H1 (cell line): ENCODE measurements around the gene CACNA1A. TPM values are rescaled to one million over a fixed set of nuclear protein-coding genes. Genes with fewer than 3 reads are reported as not detected.
A peak's percentile ranks its signal among the peaks of the same experiment; 100 is the strongest.

ENCODE experiments used
- CTCF ChIA-PET: fragments of 300-600 bp; sonication (Branson Sonifier 250); formaldehyde crosslinking; loops from one replicate; lab custom pipeline; 2021; ENCODE audit not compliant: partially characterized antibody; lab: Charles Lee
- POLR2A ChIA-PET: fragments of 300-600 bp; sonication (Branson Sonifier 250); formaldehyde crosslinking; loops from one replicate; lab custom pipeline; 2021; ENCODE audit warnings: inconsistent platforms; ENCODE audit not compliant: partially characterized antibody; lab: Charles Lee
- DNase-seq, 2 experiments: peaks; one replicate each; pipeline versions ENCODE4 v3.0.0 to v3.0.0-alpha.2; 2010 to 2022; ENCODE audit warnings: low spot score in 2 of 2, low read depth in 1 of 2, mixed read lengths in 1 of 2
- FAIRE-seq: peaks from 2 replicates; lab custom pipeline; 2011; peaks lifted over from hg19 to GRCh38; lab: Jason Lieb, UNC
- H2AFZ ChIP-seq: 2 replicates; pipeline ENCODE4 v1.8.1; 2012; ENCODE audit warnings: low read length, inconsistent platforms
- H2AK5ac ChIP-seq: 2 replicates; pipeline ENCODE4 v1.6.1; 2013; ENCODE audit warnings: low read depth, low read length
- H2BK120ac ChIP-seq: replicated peaks from 2 replicates; pipeline ENCODE3; 2013; ENCODE audit warnings: low read depth, low read length, inconsistent platforms
- H2BK12ac ChIP-seq: 2 replicates; pipeline ENCODE4 v1.6.1; 2013; ENCODE audit warnings: low read depth, low read length
- H2BK15ac ChIP-seq: 2 replicates; pipeline ENCODE4 v1.6.1; 2013; ENCODE audit warnings: low read length
- H2BK20ac ChIP-seq: 2 replicates; pipeline ENCODE4 v1.6.1; 2013; ENCODE audit warnings: low read length
- H2BK5ac ChIP-seq: 2 replicates; pipeline ENCODE4 v1.6.1; 2013; ENCODE audit warnings: low read depth, low read length
- H3K14ac ChIP-seq: 2 replicates; pipeline ENCODE4 v1.6.1; 2013; ENCODE audit warnings: inconsistent platforms; ENCODE audit not compliant: insufficient read length
- H3K18ac ChIP-seq: 2 replicates; pipeline ENCODE4 v1.6.1; 2013; ENCODE audit warnings: low read length; ENCODE audit errors: extremely low read depth
- H3K23ac ChIP-seq: 2 replicates; pipeline ENCODE4 v1.6.1; 2013; ENCODE audit warnings: inconsistent platforms; ENCODE audit not compliant: insufficient read length
- H3K23me2 ChIP-seq: 2 replicates; pipeline ENCODE4 v1.6.1; 2013; ENCODE audit warnings: low read depth, low read length
- H3K27ac ChIP-seq: 2 replicates; pipeline ENCODE4 v1.6.1; 2011; ENCODE audit warnings: low read depth, low read length, inconsistent platforms
- H3K27me3 ChIP-seq, 4 experiments: replicated peaks in 1 of 4; 1 replicate in 1 of 4; 2 replicates in 3 of 4; pipeline versions ENCODE4 v1.6.1 to v1.8.1; 2011 to 2013; ENCODE audit warnings: low read length in 3 of 4, mild to moderate bottlenecking in 3 of 4, inconsistent platforms in 2 of 4, mixed read lengths in 2 of 4, moderate library complexity in 1 of 4; ENCODE audit not compliant: control insufficient read depth in 3 of 4, insufficient read depth in 3 of 4; ENCODE audit errors: extremely low read depth in 1 of 4
- H3K36me3 ChIP-seq, 4 experiments: 2 replicates each; pipeline versions ENCODE4 v1.6.1 to v1.8.1; 2011 to 2013; ENCODE audit warnings: mild to moderate bottlenecking in 4 of 4, low read length in 3 of 4, moderate library complexity in 2 of 4, control low read depth in 1 of 4, inconsistent platforms in 1 of 4; ENCODE audit not compliant: insufficient read depth in 4 of 4, control insufficient read depth in 2 of 4
- H3K4ac ChIP-seq: replicated peaks from 2 replicates; pipeline ENCODE3; 2013; ENCODE audit warnings: low read length, low read depth, mixed read lengths, inconsistent platforms; ENCODE audit not compliant: insufficient read length
- H3K4me1 ChIP-seq, 4 experiments: replicated peaks in 1 of 4; 1 replicate in 1 of 4; 2 replicates in 3 of 4; pipeline versions ENCODE4 v1.6.1 to v1.8.1; 2011 to 2013; ENCODE audit warnings: low read length in 3 of 4, inconsistent platforms in 2 of 4, mixed read lengths in 1 of 4; ENCODE audit not compliant: insufficient read depth in 4 of 4, control insufficient read depth in 3 of 4
- H3K4me2 ChIP-seq, 2 experiments: 2 replicates each; pipeline versions ENCODE4 v1.6.1 to v1.8.1; 2011 to 2013; ENCODE audit warnings: low read depth in 2 of 2, low read length in 2 of 2, control low read depth in 1 of 2, inconsistent platforms in 1 of 2, mild to moderate bottlenecking in 1 of 2; ENCODE audit not compliant: insufficient read depth in 1 of 2
- H3K4me3 ChIP-seq, 4 experiments: fragments of 200-600, 300-600 bp in 1 of 4; sonication (generic), shearing (Covaris generic), sonication (Bioruptor Twin) in 1 of 4; 2 replicates each; pipeline versions ENCODE4 v1.5.1 to v1.8.1; 2011 to 2016; ENCODE audit warnings: low read length in 4 of 4, low read depth in 3 of 4, control low read depth in 2 of 4, inconsistent platforms in 2 of 4, mild to moderate bottlenecking in 2 of 4, mixed read lengths in 1 of 4, moderate library complexity in 1 of 4; ENCODE audit not compliant: insufficient read depth in 2 of 4; ENCODE audit errors: extremely low read depth in 1 of 4
- H3K56ac ChIP-seq: replicated peaks from 2 replicates; pipeline ENCODE3; 2013; ENCODE audit warnings: low read depth, mild to moderate bottlenecking, mixed read lengths, low read length, inconsistent platforms; ENCODE audit not compliant: insufficient read length
- H3K79me1 ChIP-seq: 2 replicates; pipeline ENCODE4 v1.6.1; 2013; ENCODE audit warnings: low read depth, low read length, control low read depth
- H3K79me2 ChIP-seq, 2 experiments: 2 replicates each; pipeline versions ENCODE4 v1.6.1 to v1.8.1; 2012 to 2013; ENCODE audit warnings: low read length in 2 of 2, mild to moderate bottlenecking in 2 of 2, inconsistent platforms in 1 of 2; ENCODE audit not compliant: insufficient read depth in 2 of 2, control insufficient read depth in 1 of 2
- H3K9ac ChIP-seq, 4 experiments: replicated peaks in 1 of 4; 1 replicate in 1 of 4; 2 replicates in 3 of 4; pipeline versions ENCODE4 v1.6.1 to v1.8.1; 2011 to 2013; ENCODE audit warnings: low read depth in 3 of 4, low read length in 3 of 4, control low read depth in 2 of 4, mild to moderate bottlenecking in 2 of 4, moderate library complexity in 2 of 4, inconsistent platforms in 1 of 4; ENCODE audit errors: extremely low read depth in 1 of 4
- H3K9me3 ChIP-seq, 2 experiments: 2 replicates each; pipeline versions ENCODE4 v1.6.1 to v1.8.1; 2012 to 2013; ENCODE audit warnings: mild to moderate bottlenecking in 2 of 2, moderate library complexity in 2 of 2, control low read depth in 1 of 2, inconsistent platforms in 1 of 2, low read depth in 1 of 2, low read length in 1 of 2, mixed read lengths in 1 of 2; ENCODE audit not compliant: insufficient read depth in 2 of 2
- H4K20me1 ChIP-seq, 2 experiments: replicated peaks in 1 of 2; 2 replicates each; pipeline versions ENCODE3 to v1.8.1; 2011 to 2013; ENCODE audit warnings: inconsistent platforms in 2 of 2, low read length in 2 of 2, mild to moderate bottlenecking in 1 of 2; ENCODE audit not compliant: insufficient read depth in 2 of 2, control insufficient read depth in 1 of 2
- H4K5ac ChIP-seq: 2 replicates; pipeline ENCODE4 v1.6.1; 2013; ENCODE audit warnings: low read length, low read depth, mixed read lengths, inconsistent platforms; ENCODE audit not compliant: insufficient read length
- H4K8ac ChIP-seq: 2 replicates; pipeline ENCODE4 v1.8.0; 2013; ENCODE audit warnings: mild to moderate bottlenecking, moderate library complexity, low read length, inconsistent platforms; ENCODE audit not compliant: insufficient read depth; ENCODE audit errors: extremely low read depth
- H4K91ac ChIP-seq: replicated peaks from 2 replicates; pipeline ENCODE3; 2013; ENCODE audit warnings: low read length, mixed read lengths, inconsistent platforms; ENCODE audit not compliant: insufficient read length
- BRCA1 ChIP-seq: IDR thresholded peaks from 2 replicates; pipeline ENCODE4 v1.6.1; 2012; ENCODE audit warnings: low read depth, low read length, improper control_type of control experiment
- E2F6 ChIP-seq: IDR thresholded peaks from 2 replicates; pipeline ENCODE4 v1.6.1; 2012; ENCODE audit warnings: inconsistent platforms
- EGR1 ChIP-seq: IDR thresholded peaks from 2 replicates; pipeline ENCODE4 v1.6.1; 2011; ENCODE audit warnings: low read depth, low read length, borderline replicate concordance
- FOSL1 ChIP-seq: IDR thresholded peaks from 2 replicates; pipeline ENCODE4 v1.6.1; 2011; ENCODE audit warnings: mild to moderate bottlenecking, low read depth, low read length, moderate library complexity; ENCODE audit not compliant: insufficient read depth
- GTF2F1 ChIP-seq: IDR thresholded peaks from 2 replicates; pipeline ENCODE4 v1.6.1; 2012; ENCODE audit warnings: low read depth, low read length, improper control_type of control experiment, borderline replicate concordance
- JUND ChIP-seq: IDR thresholded peaks from 2 replicates; pipeline ENCODE4 v1.6.1; 2011; ENCODE audit warnings: mild to moderate bottlenecking, improper control_type of control experiment, low read length
- POLR2AphosphoS5 ChIP-seq: IDR thresholded peaks from 2 replicates; pipeline ENCODE4 v1.6.1; 2011; ENCODE audit warnings: low read depth, low read length
- SP1 ChIP-seq: IDR thresholded peaks from 2 replicates; pipeline ENCODE4 v1.6.1; 2011; ENCODE audit warnings: low read depth, low read length
- TAF7 ChIP-seq: optimal IDR thresholded peaks from 2 replicates; pipeline ENCODE3; 2011; ENCODE audit warnings: low read depth, mild to moderate bottlenecking, inconsistent platforms, low read length, moderate library complexity, borderline replicate concordance
- TEAD4 ChIP-seq: IDR thresholded peaks from 2 replicates; pipeline ENCODE4 v1.6.1; 2012; ENCODE audit warnings: low read depth, low read length, inconsistent platforms, mixed read lengths
- WGBS, 2 experiments: shearing (Covaris generic) in 1 of 2; methylation state at CpG; one replicate each; pipeline versions ENCODE4 v1.1.6 to v1.1.7; 2013 to 2015; ENCODE audit warnings: low lambda C conversion rate in 2 of 2, mixed read lengths in 2 of 2, inconsistent platforms in 1 of 2, low coverage in 1 of 2, missing lambda C conversion rate in 1 of 2; ENCODE audit not compliant: insufficient replicate concordance in 2 of 2, insufficient coverage in 1 of 2, insufficient read length in 1 of 2; ENCODE audit errors: extremely low coverage in 1 of 2, missing lambda C conversion rate in 1 of 2; 5-methylcytosine and 5-hydroxymethylcytosine counted together
- polyA plus RNA-seq, 7 experiments: library from polyadenylated mRNA; depleted of rRNA in 3 of 7; stranded (reverse) in 5 of 7; unstranded in 2 of 7; fragments of >200 nt in 5 of 7; fragments of 200-250 nt in 2 of 7; gene quantifications; 1 replicate in 5 of 7; 2 replicates in 1 of 7; 4 replicates in 1 of 7; pipeline versions ENCODE4 v1.2.1 to v1.2.3, GENCODE V29; 2011 to 2013; ENCODE audit warnings: missing spikeins in 2 of 7, mixed read lengths in 2 of 7
- total RNA-seq: library from RNA; stranded (reverse); fragmentation: NEBNext Ultra II Directional; extraction: Animal tissue kit (Norgen Biotek cat#: 25700); gene quantifications from 2 replicates; pipeline ENCODE4 v1.2.1, GENCODE V29; 2021

The CACNA1A gene
- total and polyA plus RNA-seq, 2 of the 8 experiments (the other 6 are each of a cell fraction or from before 2014, with no cell fraction given), result 10.7 to 25.3 TPM

GRCh38 chr19:13162724-13163608 is 343.3 kb downstream of the CACNA1A start:
- peak overlapping the region; percentile 99 for H3K18ac ChIP-seq
- no peaks in the 10 kb centered on the region; the same call in 1 of the 2 replicates for H3K79me1 ChIP-seq
- H3K4ac ChIP-seq, result peak overlapping the region; percentile 100
- no peaks in the 10 kb centered on the region for H3K36me3 ChIP-seq
- ChIA-PET CTCF (interaction anchor here (0.6 to 5.2 kb wide), 8 partner anchors 8 to 69 kb away, joined by 3 to 34 read pairs (median 4); no protein-coding TSS in a partner anchor), POLR2A (interaction anchor here (0.5 to 12.0 kb wide), 29 partner anchors 10 to 298 kb away, joined by 3 to 530 read pairs (median 4); partner anchors contain the start of genes IER2, NACC1, STX10 and TRMT1)
- peaks cover 16 to 34% (median 18%) of the 10 kb centered on the region in 4 experiments for H3K4me1 ChIP-seq
- H3K56ac ChIP-seq, result peak overlapping the region; percentile 63
- H4K91ac ChIP-seq, result peak overlapping the region; percentile 100
- H4K5ac ChIP-seq, result peak overlapping the region; percentile 77
- peak overlapping the region; percentile 82 to 95 for H3K4me2 ChIP-seq
- H2AFZ ChIP-seq, result no peak overlapping the region
- H2BK120ac ChIP-seq, result peak overlapping the region; percentile 91
- H3K23me2 ChIP-seq, result peaks cover 13% of the 10 kb centered on the region; the same call in 1 of the 2 replicates
- no peaks in the 10 kb centered on the region for H3K79me2 ChIP-seq
- H4K8ac ChIP-seq, result peak overlapping the region; percentile 68; the same call in 1 of the 2 replicates
- H2BK12ac ChIP-seq, result peak overlapping the region; percentile 99
- H3K27me3 ChIP-seq, result no peaks in the 10 kb centered on the region
- DNase-seq, result peak; percentile 92 to 96
- peak overlapping the region; percentile 13 to 62 (median 46); a peak in 7 of 8 replicates for H3K4me3 ChIP-seq
- H3K27ac ChIP-seq, result peak overlapping the region; percentile 95
- WGBS, 2 experiments, result 4% methylated on average over 51 of the region's 58 CpGs; no CpG with 5 or more reads in 1 of the 2 experiments
- H2BK20ac ChIP-seq, result peak overlapping the region; percentile 90
- FAIRE-seq, result no peak
- H3K9ac ChIP-seq, result peak overlapping the region; percentile 10 to 74 (median 41)
- no peak overlapping the region for H3K23ac ChIP-seq
- H2AK5ac ChIP-seq, result peak overlapping the region; percentile 43; the same call in 1 of the 2 replicates
- H2BK15ac ChIP-seq, result no peak overlapping the region
- no peaks in the 10 kb centered on the region for H3K9me3 ChIP-seq
- peak overlapping the region; percentile 8 for H3K14ac ChIP-seq
- H2BK5ac ChIP-seq, result peak overlapping the region; percentile 99
- H4K20me1 ChIP-seq, result no peaks in the 10 kb centered on the region
- TF ChIP-seq E2F6 (peak; percentile 61), EGR1 (peak; percentile 91; the same call in 1 of the 2 replicates), BRCA1 (no peak), FOSL1 (no peak), JUND (0 out of 2 replicates have a peak, but pooled peaks have one; percentile 7), TAF7 (peak; percentile 86), SP1 (peak; percentile 76; the same call in 1 of the 2 replicates), POLR2AphosphoS5 (peak; percentile 59; the same call in 1 of the 2 replicates), TEAD4 (no peak), GTF2F1 (no peak)
